Gastrocnemius medialis (tissue), 4 donors: ENCODE results near the gene GASK1A.

Experiments
- POLR2A ChIP-seq, 2 donors: fragments of 450-650 bp; IDR thresholded peaks; one replicate each; pipeline ENCODE4 v1.6.1; 2017; ENCODE audit warnings: antibody characterized with exemption in 2 of 2, mild to moderate bottlenecking in 2 of 2, moderate library complexity in 2 of 2
- TF ChIP-seq, protein P1 (sequence below), 5 experiments: fragments of 450-650 bp in 3 of 5; fragments of 200-600 bp in 2 of 5; sonication (generic) in 2 of 5; IDR thresholded peaks in 4 of 5; conservative IDR thresholded peaks in 1 of 5; 1 replicate in 4 of 5; 2 replicates in 1 of 5; pipeline ENCODE4 v1.5.1; 2016 to 2019; ENCODE audit warnings: antibody characterized with exemption in 5 of 5, mild to moderate bottlenecking in 3 of 5, moderate library complexity in 3 of 5

DNA sequence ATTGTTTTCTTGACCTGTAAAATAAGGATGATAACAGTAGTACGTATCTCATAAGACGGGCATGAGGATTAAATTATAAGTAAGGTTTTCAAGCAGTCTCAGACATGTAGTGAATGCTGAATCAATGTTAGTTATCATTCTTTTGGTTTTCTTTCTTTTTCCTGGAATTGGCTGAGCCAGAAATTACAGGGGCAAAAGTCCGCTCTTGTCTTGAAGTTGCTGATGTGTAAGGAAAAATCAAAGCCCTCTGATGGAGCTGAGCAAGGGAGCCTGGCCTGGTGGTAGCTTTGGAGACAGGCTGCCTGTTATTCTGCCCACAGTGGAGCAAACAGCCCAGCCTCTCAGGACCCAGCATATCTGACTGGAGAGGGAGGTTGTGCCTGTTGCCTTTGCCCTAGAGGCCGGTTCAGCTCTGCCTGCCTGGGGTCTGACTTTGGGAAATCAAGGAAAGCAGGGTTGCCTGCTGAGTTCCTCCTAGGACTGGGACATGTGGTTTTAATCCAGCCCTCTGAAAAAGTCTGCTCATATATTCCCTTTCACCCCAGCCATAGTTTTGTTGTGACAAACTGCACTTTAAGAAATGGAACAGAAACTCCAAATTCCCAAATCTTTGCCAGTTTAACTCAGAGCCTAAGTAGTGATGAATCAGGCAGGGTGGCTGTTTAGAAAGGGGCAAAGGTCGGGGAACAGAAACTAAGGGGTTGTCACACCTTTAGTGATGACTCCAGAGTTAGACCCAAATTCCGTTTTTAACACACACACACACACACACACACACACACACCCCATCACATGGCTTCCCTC, 40.1 kb downstream of the GASK1A start:
- TF ChIP-seq, protein P1, sequence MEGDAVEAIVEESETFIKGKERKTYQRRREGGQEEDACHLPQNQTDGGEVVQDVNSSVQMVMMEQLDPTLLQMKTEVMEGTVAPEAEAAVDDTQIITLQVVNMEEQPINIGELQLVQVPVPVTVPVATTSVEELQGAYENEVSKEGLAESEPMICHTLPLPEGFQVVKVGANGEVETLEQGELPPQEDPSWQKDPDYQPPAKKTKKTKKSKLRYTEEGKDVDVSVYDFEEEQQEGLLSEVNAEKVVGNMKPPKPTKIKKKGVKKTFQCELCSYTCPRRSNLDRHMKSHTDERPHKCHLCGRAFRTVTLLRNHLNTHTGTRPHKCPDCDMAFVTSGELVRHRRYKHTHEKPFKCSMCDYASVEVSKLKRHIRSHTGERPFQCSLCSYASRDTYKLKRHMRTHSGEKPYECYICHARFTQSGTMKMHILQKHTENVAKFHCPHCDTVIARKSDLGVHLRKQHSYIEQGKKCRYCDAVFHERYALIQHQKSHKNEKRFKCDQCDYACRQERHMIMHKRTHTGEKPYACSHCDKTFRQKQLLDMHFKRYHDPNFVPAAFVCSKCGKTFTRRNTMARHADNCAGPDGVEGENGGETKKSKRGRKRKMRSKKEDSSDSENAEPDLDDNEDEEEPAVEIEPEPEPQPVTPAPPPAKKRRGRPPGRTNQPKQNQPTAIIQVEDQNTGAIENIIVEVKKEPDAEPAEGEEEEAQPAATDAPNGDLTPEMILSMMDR (IDR thresholded peaks at IDR 0.05 in 4 of 5, conservative IDR thresholded peaks at IDR 0.05 in 1 of 5), result no peak
- no peak for TF ChIP-seq POLR2A (IDR thresholded peaks at IDR 0.05)
